HCT116 (cell line): ENCODE results near the gene ADAMTS6. TPM values are rescaled to one million over a fixed set of nuclear protein-coding genes. Genes with fewer than 3 reads are reported as not detected.

Source experiments
- ATAC-seq: fragments of 200-7000 bp; cut with Tn5 transposase; 2 replicates; pipeline ENCODE4 v1.9.1; 2020; ENCODE audit warnings: mild to moderate bottlenecking, moderate library complexity
- BruUV-seq: library from RNA; stranded (reverse); fragments of 400-500 nt; replicated peaks from 2 replicates; lab custom pipeline; 2021; lab: Mats Ljungman, UMichigan
- CTCF ChIA-PET: fragments of 300-600 bp; sonication (Branson Sonifier 250); formaldehyde crosslinking; loops from one replicate; lab custom pipeline; 2021; ENCODE audit warnings: antibody characterized with exemption; lab: Charles Lee
- POLR2A ChIA-PET: fragments of 300-600, 350-600 bp; sonication (Branson Sonifier 250); formaldehyde crosslinking; loops from one replicate; lab custom pipeline; 2021; ENCODE audit warnings: antibody characterized with exemption; lab: Charles Lee
- RAD21 ChIA-PET, 2 experiments: fragments of 300-600 bp; sonication (Branson Sonifier 250); formaldehyde crosslinking; loops; one replicate each; lab custom pipeline; 2023; ENCODE audit warnings: low total read pairs in 2 of 2; ENCODE audit not compliant: uncharacterized antibody in 2 of 2, unreplicated experiment in 2 of 2, low non-redundant PET in 1 of 2; lab: Charles Lee
- DNase-seq: peaks from one replicate; pipeline ENCODE4 v3.0.0-alpha.2; 2010; ENCODE audit warnings: low read depth, low spot score
- H2AFZ ChIP-seq: fragments of 200-600 bp; shearing (Covaris generic), sonication (generic); 2 replicates; pipeline ENCODE4 v1.6.1; 2017; ENCODE audit warnings: low read depth, mixed run types, mixed read lengths, antibody characterized with exemption, low read length; ENCODE audit not compliant: poor library complexity, severe bottlenecking
- H3K27ac ChIP-seq: 2 replicates; pipeline ENCODE4 v1.5.1; 2012; ENCODE audit warnings: low read depth, low read length
- H3K27me3 ChIP-seq: fragments of 200-600 bp; sonication (generic); 2 replicates; pipeline ENCODE4 v1.6.1; 2016; ENCODE audit warnings: mixed run types, low read length, mixed read lengths; ENCODE audit not compliant: insufficient read depth
- H3K36me3 ChIP-seq, 2 experiments: fragments of 200-500 bp in 1 of 2; fragments of 200-600 bp in 1 of 2; sonication (Bioruptor generic) in 1 of 2; sonication (generic) in 1 of 2; 2 replicates each; pipeline versions ENCODE4 v1.5.1 to v1.6.1; 2014 to 2016; ENCODE audit warnings: low read length in 2 of 2, inconsistent platforms in 1 of 2, mixed read lengths in 1 of 2, mixed run types in 1 of 2; ENCODE audit not compliant: insufficient read depth in 2 of 2, control insufficient read depth in 1 of 2
- H3K4me1 ChIP-seq, 2 experiments: fragments of 200-600 bp in 1 of 2; sonication (generic) in 1 of 2; 2 replicates each; pipeline versions ENCODE4 v1.5.1 to v1.6.1; 2012 to 2017; ENCODE audit warnings: low read length in 2 of 2, inconsistent platforms in 1 of 2, mild to moderate bottlenecking in 1 of 2, mixed read lengths in 1 of 2, mixed run types in 1 of 2, moderate library complexity in 1 of 2; ENCODE audit not compliant: insufficient read depth in 2 of 2, control insufficient read depth in 1 of 2
- H3K4me2 ChIP-seq: fragments of 200-600 bp; sonication (generic); 2 replicates; pipeline ENCODE4 v1.6.1; 2017; ENCODE audit warnings: mixed run types, low read length, mixed read lengths
- H3K4me3 ChIP-seq, 2 experiments: fragments of 200-600 bp in 1 of 2; sonication (generic) in 1 of 2; replicated peaks in 1 of 2; 2 replicates each; pipeline ENCODE4 v1.5.1; 2011 to 2016; ENCODE audit warnings: low read length in 2 of 2, control low read depth in 1 of 2, low read depth in 1 of 2, mild to moderate bottlenecking in 1 of 2, mixed read lengths in 1 of 2, mixed run types in 1 of 2
- H3K79me2 ChIP-seq: fragments of 200-600 bp; sonication (generic); 2 replicates; pipeline ENCODE4 v1.6.1; 2017; ENCODE audit warnings: mild to moderate bottlenecking, mixed run types, low read length, moderate library complexity, mixed read lengths; ENCODE audit not compliant: insufficient read depth
- H3K9ac ChIP-seq: fragments of 200-600 bp; sonication (generic); 2 replicates; pipeline ENCODE4 v1.6.1; 2016; ENCODE audit warnings: low read length, mixed read lengths
- H3K9me2 ChIP-seq: fragments of 200-600 bp; sonication (generic), shearing (Covaris generic); 2 replicates; pipeline ENCODE4 v1.6.1; 2017; ENCODE audit warnings: mixed run types, mild to moderate bottlenecking, moderate library complexity; ENCODE audit not compliant: insufficient read depth
- H3K9me3 ChIP-seq, 2 experiments: fragments of 200-500 bp in 1 of 2; fragments of 200-600 bp in 1 of 2; sonication (Bioruptor generic) in 1 of 2; sonication (generic) in 1 of 2; 2 replicates each; pipeline ENCODE4 v1.6.1; 2014 to 2017; ENCODE audit warnings: low read length in 2 of 2, mixed read lengths in 2 of 2, inconsistent platforms in 1 of 2, low read depth in 1 of 2, mild to moderate bottlenecking in 1 of 2, mixed run types in 1 of 2, moderate library complexity in 1 of 2; ENCODE audit not compliant: control insufficient read depth in 1 of 2, insufficient read depth in 1 of 2
- H4K20me1 ChIP-seq: fragments of 200-600 bp; sonication (generic), shearing (Covaris generic); 2 replicates; pipeline ENCODE4 v1.6.1; 2017; ENCODE audit warnings: mixed run types, mild to moderate bottlenecking, moderate library complexity; ENCODE audit not compliant: insufficient read depth
- ATF3 ChIP-seq: IDR thresholded peaks from 2 replicates; pipeline ENCODE4 v1.6.1; 2012
- CBX3 ChIP-seq: IDR thresholded peaks from 2 replicates; pipeline ENCODE4 v1.6.1; 2012; ENCODE audit warnings: low read depth
- CEBPB ChIP-seq: IDR thresholded peaks from 2 replicates; pipeline ENCODE4 v1.6.1; 2012; ENCODE audit warnings: low read depth
- CTCF ChIP-seq, 3 experiments: fragments of 200-600 bp in 1 of 3; sonication (generic) in 1 of 3; IDR thresholded peaks in 2 of 3; conservative IDR thresholded peaks in 1 of 3; 2 replicates each; pipeline ENCODE4 v1.5.1; 2012 to 2017; ENCODE audit warnings: low read depth in 2 of 3, low read length in 2 of 3, antibody characterized with exemption in 1 of 3, borderline replicate concordance in 1 of 3, control low read depth in 1 of 3, mild to moderate bottlenecking in 1 of 3, mixed read lengths in 1 of 3, mixed run types in 1 of 3, moderate library complexity in 1 of 3; ENCODE audit not compliant: insufficient read depth in 1 of 3
- EGR1 ChIP-seq: IDR thresholded peaks from 2 replicates; pipeline ENCODE4 v1.6.1; 2012; ENCODE audit warnings: low read depth
- ELF1 ChIP-seq: IDR thresholded peaks from 2 replicates; pipeline ENCODE4 v1.6.1; 2012; ENCODE audit warnings: low read depth, borderline replicate concordance
- EZH2 ChIP-seq: fragments of 200-600 bp; sonication (generic); IDR thresholded peaks from 2 replicates; pipeline ENCODE4 v1.6.1; 2017; ENCODE audit warnings: antibody characterized with exemption, mixed run types
- EZH2phosphoT487 ChIP-seq: fragments of 200-600 bp; IDR thresholded peaks from 2 replicates; pipeline ENCODE4 v1.6.1; 2018; ENCODE audit warnings: antibody characterized with exemption, borderline replicate concordance
- FOSL1 ChIP-seq: IDR thresholded peaks from 2 replicates; pipeline ENCODE4 v1.6.1; 2012; ENCODE audit warnings: low read depth
- JUND ChIP-seq: IDR thresholded peaks from 2 replicates; pipeline ENCODE4 v1.6.1; 2012
- POLR2A ChIP-seq: IDR thresholded peaks from 2 replicates; pipeline ENCODE4 v1.7.0; 2011; ENCODE audit warnings: borderline replicate concordance; ENCODE audit not compliant: insufficient read depth, insufficient read length; ENCODE audit errors: extremely low read depth
- POLR2AphosphoS5 ChIP-seq: IDR thresholded peaks from 2 replicates; pipeline ENCODE4 v1.6.1; 2011; ENCODE audit warnings: mild to moderate bottlenecking, low read depth, low read length, moderate library complexity
- RAD21 ChIP-seq: IDR thresholded peaks from 2 replicates; pipeline ENCODE4 v1.6.1; 2012; ENCODE audit warnings: low read depth, mild to moderate bottlenecking
- REST ChIP-seq: IDR thresholded peaks from 2 replicates; pipeline ENCODE4 v1.6.1; 2012; ENCODE audit warnings: low read depth
- SP1 ChIP-seq: IDR thresholded peaks from 2 replicates; pipeline ENCODE4 v1.6.1; 2012; ENCODE audit warnings: low read depth
- SRF ChIP-seq: IDR thresholded peaks from 2 replicates; pipeline ENCODE4 v1.6.1; 2012; ENCODE audit warnings: low read depth
- TCF7L2 ChIP-seq: IDR thresholded peaks from 2 replicates; pipeline ENCODE4 v1.7.0; 2011; ENCODE audit warnings: borderline replicate concordance, inconsistent platforms; ENCODE audit not compliant: insufficient read depth, insufficient read length; ENCODE audit errors: extremely low read depth
- YY1 ChIP-seq: IDR thresholded peaks from 2 replicates; pipeline ENCODE4 v1.6.1; 2011; ENCODE audit warnings: low read length, low read depth, moderate library complexity, mild to moderate bottlenecking; ENCODE audit not compliant: insufficient replicate concordance; ENCODE audit errors: extremely low read depth
- ZFX ChIP-seq: fragments of 450-650 bp; IDR thresholded peaks from 2 replicates; pipeline ENCODE4 v1.6.1; 2017
- intact Hi-C: fragments of 100-400 bp; cut with micrococcal nuclease; formaldehyde crosslinking; loops from 2 replicates; pipeline ENCODE4 v1.10.0; 2022
- total RNA-seq: library from RNA; stranded (reverse); gene quantifications from one replicate; pipeline ENCODE4 v1.2.1, GENCODE V29; 2021; ENCODE audit not compliant: unreplicated experiment
- TF ChIP-seq, protein P1 (sequence below): IDR thresholded peaks from 2 replicates; pipeline ENCODE4 v1.6.1; 2012

The ADAMTS6 gene
- total RNA-seq, 1 experiment from 2014 or later = 0.93 TPM

GRCh38 chr5:65197531-65198455, 283.9 kb downstream of the ADAMTS6 start:
- BruUV-seq = no TSS peak
- Histone ChIP-seq H4K20me1 (no peaks in the 10 kb centered on the region), H3K4me3 (no peak overlapping the region), H3K9ac (no peak overlapping the region), H3K27me3 (no peaks in the 10 kb centered on the region), H2AFZ (no peak overlapping the region), H3K9me2 (no peaks in the 10 kb centered on the region), H3K4me2 (no peak overlapping the region), H3K4me1 (no peaks in the 10 kb centered on the region), H3K27ac (no peak overlapping the region), H3K36me3 (no peaks in the 10 kb centered on the region), H3K9me3 (no peaks in the 10 kb centered on the region), H3K79me2 (no peaks in the 10 kb centered on the region)
- TF ChIP-seq ZFX (no peak), FOSL1 (no peak), EGR1 (no peak), ATF3 (no peak), SRF (no peak), EZH2 (no peak), CEBPB (no peak), TCF7L2 (no peak), ELF1 (no peak), POLR2A (no peak), YY1 (no peak), CTCF (IDR thresholded peaks at IDR 0.05 in 2 of 3, conservative IDR thresholded peaks at IDR 0.05 in 1 of 3; ENCODE audit: borderline replicate concordance in 1 of 3, insufficient read depth in 1 of 3, low read depth in 2 of 3, low read length in 2 of 3) (no peak), RAD21 (no peak), POLR2AphosphoS5 (no peak), REST (no peak), SP1 (no peak), JUND (no peak), CBX3 (no peak), EZH2phosphoT487 (no peak)
- TF ChIP-seq, protein P1, sequence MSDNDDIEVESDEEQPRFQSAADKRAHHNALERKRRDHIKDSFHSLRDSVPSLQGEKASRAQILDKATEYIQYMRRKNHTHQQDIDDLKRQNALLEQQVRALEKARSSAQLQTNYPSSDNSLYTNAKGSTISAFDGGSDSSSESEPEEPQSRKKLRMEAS = no peak
- ChIA-PET POLR2A (no interaction called here), RAD21 (no interaction called here), CTCF (no interaction called here)
- DNase-seq (no peak), ATAC-seq (no peak)
- intact Hi-C loops = no loop called here
